Smooth muscle cell (in vitro differentiated cells): ENCODE results near the gene SPACA4. TPM values are rescaled to one million over a fixed set of nuclear protein-coding genes. Genes with fewer than 3 reads are reported as not detected.
A peak's percentile ranks its signal among the peaks of the same experiment; 100 is the strongest.

Source experiments
- DNase-seq: peaks from one replicate; lab custom pipeline; 2025; ENCODE audit not compliant: unreplicated experiment; lab: John Stamatoyannopoulos, UW
- H2AFZ ChIP-seq: fragments of 200-600 bp; sonication (generic); 2 replicates; pipeline ENCODE4 v1.6.0; 2016; ENCODE audit warnings: antibody characterized with exemption, low read depth, mild to moderate bottlenecking
- H3F3A ChIP-seq: fragments of 200-600 bp; sonication (generic); 2 replicates; pipeline ENCODE4 v1.6.0; 2017; ENCODE audit warnings: antibody characterized with exemption, low read depth
- H3K27ac ChIP-seq: fragments of 200-600 bp; sonication (generic); 2 replicates; pipeline ENCODE4 v1.5.1; 2016; ENCODE audit warnings: low read depth, mild to moderate bottlenecking
- H3K27me3 ChIP-seq: fragments of 200-600 bp; sonication (generic); 2 replicates; pipeline ENCODE4 v1.6.1; 2016; ENCODE audit warnings: low read depth, mild to moderate bottlenecking
- H3K36me3 ChIP-seq: fragments of 200-600 bp; sonication (generic); 2 replicates; pipeline ENCODE4 v1.5.1; 2016; ENCODE audit warnings: low read depth
- H3K4me1 ChIP-seq: fragments of 200-600 bp; sonication (generic); 2 replicates; pipeline ENCODE4 v1.5.1; 2016; ENCODE audit warnings: low read depth
- H3K4me2 ChIP-seq: fragments of 200-600 bp; sonication (generic); 2 replicates; pipeline ENCODE4 v1.6.0; 2016; ENCODE audit warnings: mild to moderate bottlenecking
- H3K4me3 ChIP-seq: fragments of 200-600 bp; sonication (generic); 2 replicates; pipeline ENCODE4 v1.5.1; 2016; ENCODE audit warnings: mild to moderate bottlenecking
- H3K79me2 ChIP-seq: fragments of 200-600 bp; sonication (generic); 2 replicates; pipeline ENCODE4 v1.6.0; 2016; ENCODE audit warnings: low read depth, mild to moderate bottlenecking
- H3K9ac ChIP-seq: fragments of 200-600 bp; sonication (generic); 2 replicates; pipeline ENCODE4 v1.6.0; 2016; ENCODE audit warnings: low read depth
- H3K9me3 ChIP-seq: fragments of 200-600 bp; sonication (generic); replicated peaks from 2 replicates; pipeline ENCODE4 v1.5.1; 2016; ENCODE audit warnings: low read depth
- H4K20me1 ChIP-seq: fragments of 200-600 bp; sonication (generic); 2 replicates; pipeline ENCODE4 v1.6.0; 2016; ENCODE audit warnings: low read depth
- WGBS: methylation state at CpG from one replicate; pipeline ENCODE4 v1.1.7; 2016; ENCODE audit warnings: low lambda C conversion rate; 5-methylcytosine and 5-hydroxymethylcytosine counted together
- polyA plus RNA-seq: library from polyadenylated mRNA; unstranded; fragments of >200 nt; fragmentation: Nextera tagmentation; extraction: Ambion mirVana; gene quantifications from 2 replicates; pipeline ENCODE4 v1.2.1, GENCODE V29; 2016
- total RNA-seq: library from RNA; depleted of rRNA; stranded (reverse); fragments of >200 nt; gene quantifications from 2 replicates; pipeline ENCODE4 v1.2.3, GENCODE V29; 2014
- TF ChIP-seq, protein P1 (sequence below): fragments of 200-600 bp; sonication (generic); IDR thresholded peaks from 2 replicates; pipeline ENCODE4 v1.5.1; 2017; ENCODE audit warnings: borderline replicate concordance, mild to moderate bottlenecking, antibody characterized with exemption; ENCODE audit not compliant: insufficient read depth, poor library complexity, severe bottlenecking

SPACA4 gene
- total and polyA plus RNA-seq, 2 experiments from 2014 or later, result 0.43 TPM; not detected in 1

DNA sequence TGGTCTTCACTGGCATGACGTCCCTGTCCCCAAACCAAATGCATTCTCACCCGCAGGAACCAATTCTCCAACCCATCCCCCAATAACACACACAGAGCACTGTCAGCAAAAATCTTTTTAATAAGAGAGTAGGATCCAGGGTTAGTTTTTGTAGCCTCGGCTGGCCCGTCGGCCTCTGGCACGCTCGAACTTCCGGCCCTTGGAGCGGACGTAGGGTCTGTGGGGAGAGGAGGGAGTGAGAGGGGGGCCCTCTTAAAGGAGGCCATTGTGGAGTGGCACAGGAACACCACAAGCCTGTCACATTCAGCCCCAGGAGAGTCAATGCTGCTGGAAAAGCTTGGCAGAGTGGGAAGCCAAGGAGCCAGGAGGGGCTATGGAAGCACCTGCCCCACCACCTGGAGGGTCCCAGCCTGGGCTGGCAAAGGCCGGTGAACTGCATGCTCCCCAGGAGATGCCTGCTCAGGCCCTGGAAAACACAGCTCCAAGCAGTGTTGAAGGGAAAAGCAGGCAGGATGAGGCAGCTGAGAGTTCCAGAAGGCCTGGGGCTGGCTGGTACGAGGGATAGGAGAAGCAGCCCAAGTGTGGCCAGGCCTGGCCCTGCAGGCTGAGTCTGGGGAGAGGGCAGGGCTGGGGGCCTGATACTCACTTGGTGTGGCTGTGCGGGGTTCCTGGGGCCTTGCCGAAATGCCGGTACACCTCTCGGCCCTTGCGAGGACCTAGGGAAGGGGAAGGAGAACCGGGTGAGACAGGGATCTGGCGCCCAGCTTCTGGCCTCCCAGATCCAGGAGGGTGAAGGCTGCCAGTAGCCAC lies 8.9 kb downstream of the SPACA4 start:
- Histone ChIP-seq H3K36me3 (peaks cover 3% of the 10 kb centered on the region), H3K27me3 (no peaks in the 10 kb centered on the region), H3K4me2 (no peak overlapping the region), H3F3A (peaks cover 21% of the 10 kb centered on the region), H3K4me1 (peaks cover 21% of the 10 kb centered on the region), H3K9me3 (no peaks in the 10 kb centered on the region), H3K9ac (no peak overlapping the region), H3K79me2 (peaks cover 27% of the 10 kb centered on the region), H3K27ac (no peak overlapping the region), H3K4me3 (no peak overlapping the region), H2AFZ (no peak overlapping the region), H4K20me1 (peaks cover 41% of the 10 kb centered on the region)
- no peak for DNase-seq
- WGBS, result 87% methylated on average over 19 of the region's 19 CpGs
- TF ChIP-seq, protein P1, sequence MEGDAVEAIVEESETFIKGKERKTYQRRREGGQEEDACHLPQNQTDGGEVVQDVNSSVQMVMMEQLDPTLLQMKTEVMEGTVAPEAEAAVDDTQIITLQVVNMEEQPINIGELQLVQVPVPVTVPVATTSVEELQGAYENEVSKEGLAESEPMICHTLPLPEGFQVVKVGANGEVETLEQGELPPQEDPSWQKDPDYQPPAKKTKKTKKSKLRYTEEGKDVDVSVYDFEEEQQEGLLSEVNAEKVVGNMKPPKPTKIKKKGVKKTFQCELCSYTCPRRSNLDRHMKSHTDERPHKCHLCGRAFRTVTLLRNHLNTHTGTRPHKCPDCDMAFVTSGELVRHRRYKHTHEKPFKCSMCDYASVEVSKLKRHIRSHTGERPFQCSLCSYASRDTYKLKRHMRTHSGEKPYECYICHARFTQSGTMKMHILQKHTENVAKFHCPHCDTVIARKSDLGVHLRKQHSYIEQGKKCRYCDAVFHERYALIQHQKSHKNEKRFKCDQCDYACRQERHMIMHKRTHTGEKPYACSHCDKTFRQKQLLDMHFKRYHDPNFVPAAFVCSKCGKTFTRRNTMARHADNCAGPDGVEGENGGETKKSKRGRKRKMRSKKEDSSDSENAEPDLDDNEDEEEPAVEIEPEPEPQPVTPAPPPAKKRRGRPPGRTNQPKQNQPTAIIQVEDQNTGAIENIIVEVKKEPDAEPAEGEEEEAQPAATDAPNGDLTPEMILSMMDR, result no peak

- no peak overlapping the region for H2AFZ ChIP-seq
- 98% methylated on average over 16 of the region's 16 CpGs for WGBS
- no peak overlapping the region for H3K4me2 ChIP-seq
Measured at GRCh38 chr19:48616041-48616436, 9.5 kb downstream of the SPACA4 start.

DNA sequence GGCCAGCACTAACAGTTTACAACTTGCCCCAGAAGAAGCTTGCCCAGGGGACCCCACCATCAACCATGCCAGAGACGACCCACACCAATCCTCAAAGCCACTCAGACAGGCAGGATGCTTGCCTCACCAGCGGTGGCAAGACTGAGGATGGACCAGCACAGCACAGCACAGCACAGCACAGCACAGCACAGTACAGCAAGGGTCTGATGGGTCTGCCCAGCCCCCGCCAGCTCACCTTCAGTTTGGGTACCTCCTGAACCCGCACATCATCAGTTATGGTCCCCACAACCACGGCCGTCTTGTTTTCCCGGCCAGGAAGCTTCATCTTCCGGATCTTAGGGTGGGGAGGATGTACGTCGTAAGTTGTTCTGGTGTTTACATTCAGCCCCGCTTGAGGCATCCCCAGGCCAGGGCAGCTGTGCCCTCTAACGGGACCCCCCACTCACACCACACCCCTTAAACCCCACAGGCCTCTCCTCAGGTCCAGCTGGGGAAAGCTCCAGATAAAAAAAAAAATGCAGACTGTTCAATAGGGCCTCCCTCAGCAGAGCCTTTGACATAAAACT lies 10.0 kb downstream of the SPACA4 start:
- 91% methylated on average over 12 of the region's 12 CpGs for WGBS
- no peak for DNase-seq
- H3K79me2 ChIP-seq, result peaks cover 27% of the 10 kb centered on the region
- peaks cover 21% of the 10 kb centered on the region for H3K4me1 ChIP-seq
- TF ChIP-seq, protein P1, result no peak
- H3F3A ChIP-seq, result peaks cover 21% of the 10 kb centered on the region
- no peaks in the 10 kb centered on the region for H3K9me3 ChIP-seq
- no peaks in the 10 kb centered on the region for H3K27me3 ChIP-seq
- H3K27ac ChIP-seq, result peak overlapping the region; percentile 79
- H3K36me3 ChIP-seq, result peaks cover 3% of the 10 kb centered on the region
- peaks cover 41% of the 10 kb centered on the region for H4K20me1 ChIP-seq
- H3K4me2 ChIP-seq, result peak overlapping the region; percentile 91
- H3K9ac ChIP-seq, result no peak overlapping the region
- no peak overlapping the region for H3K4me3 ChIP-seq
- no peak overlapping the region for H2AFZ ChIP-seq

More at GRCh38 chr19:48616041-48616436, 9.5 kb downstream of the SPACA4 start:
- no peak for DNase-seq
- Histone ChIP-seq H3K27ac (no peak overlapping the region), H3K4me1 (peaks cover 21% of the 10 kb centered on the region), H3K27me3 (no peaks in the 10 kb centered on the region), H3K4me3 (no peak overlapping the region), H3K9ac (no peak overlapping the region), H3K79me2 (peaks cover 27% of the 10 kb centered on the region), H3K9me3 (no peaks in the 10 kb centered on the region), H3K36me3 (peaks cover 3% of the 10 kb centered on the region), H3F3A (peaks cover 21% of the 10 kb centered on the region), H4K20me1 (peaks cover 41% of the 10 kb centered on the region)
- TF ChIP-seq, protein P1, result no peak
